HG02642 (cell line): ENCODE results near the gene NUP98.

Experiments used
- ATAC-seq: cut with Tn5 transposase; IDR thresholded peaks from one replicate; pipeline ENCODE4 v1.9.1; 2021; ENCODE audit warnings: mild to moderate bottlenecking; ENCODE audit not compliant: unreplicated experiment, poor library complexity

NUP98 gene

GRCh38 chr11:3745161-3745560 is 52.2 kb downstream of the NUP98 start:
- no peak for ATAC-seq

GRCh38 chr11:3738723-3739122 is 58.6 kb downstream of the NUP98 start:
- ATAC-seq: no peak

- no peak for ATAC-seq
Measured at GRCh38 chr11:3738241-3738640, 59.1 kb downstream of the NUP98 start.

- no peak for ATAC-seq
Measured at GRCh38 chr11:3737386-3737933, 59.9 kb downstream of the NUP98 start.

GRCh38 chr11:3736816-3737215 is 60.5 kb downstream of the NUP98 start:
- no peak for ATAC-seq

GRCh38 chr11:3735827-3736226 is 61.5 kb downstream of the NUP98 start:
- ATAC-seq: no peak

DNA sequence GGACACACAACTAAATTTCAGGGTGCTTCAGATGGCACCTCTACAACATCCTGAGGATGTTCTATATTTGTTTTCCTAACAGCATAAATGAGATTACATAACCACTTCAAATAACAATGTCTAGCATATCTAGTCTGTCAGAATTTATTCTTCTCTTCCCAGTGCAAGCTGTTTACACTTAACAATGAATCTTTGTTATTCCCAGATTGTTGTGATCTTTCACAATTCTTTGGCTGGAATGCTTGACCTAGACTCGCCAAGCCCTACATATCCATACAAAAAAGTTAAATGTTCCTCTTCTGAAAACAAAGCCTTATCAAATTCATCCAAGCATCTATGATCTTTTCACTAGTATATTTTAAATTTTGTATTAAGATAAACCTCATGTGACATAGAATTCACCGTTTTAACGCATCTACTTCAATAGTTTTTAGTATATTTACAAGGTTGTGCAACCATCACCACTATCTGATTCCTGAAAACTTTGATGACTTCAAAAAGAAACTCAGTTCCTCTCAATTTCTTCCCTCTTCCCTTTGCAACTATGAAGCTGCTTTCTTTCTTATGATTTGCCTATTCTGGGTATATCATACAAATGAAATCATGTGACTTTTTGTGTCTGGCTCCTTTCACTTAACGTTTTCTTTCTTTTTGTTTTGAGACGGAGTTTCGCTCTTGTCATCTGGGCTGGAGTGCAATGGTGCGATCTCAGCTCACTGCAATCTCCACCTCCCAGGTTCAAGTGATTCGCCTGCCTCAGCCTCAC is 64.5 kb downstream of the NUP98 start:
- ATAC-seq: no peak

- no peak for ATAC-seq
Measured at GRCh38 chr11:3723014-3723708, 74.2 kb downstream of the NUP98 start.

- ATAC-seq: no peak
Measured at GRCh38 chr11:3722100-3722499, 75.3 kb downstream of the NUP98 start.

GRCh38 chr11:3720997-3721396 is 76.4 kb downstream of the NUP98 start:
- no peak for ATAC-seq

DNA sequence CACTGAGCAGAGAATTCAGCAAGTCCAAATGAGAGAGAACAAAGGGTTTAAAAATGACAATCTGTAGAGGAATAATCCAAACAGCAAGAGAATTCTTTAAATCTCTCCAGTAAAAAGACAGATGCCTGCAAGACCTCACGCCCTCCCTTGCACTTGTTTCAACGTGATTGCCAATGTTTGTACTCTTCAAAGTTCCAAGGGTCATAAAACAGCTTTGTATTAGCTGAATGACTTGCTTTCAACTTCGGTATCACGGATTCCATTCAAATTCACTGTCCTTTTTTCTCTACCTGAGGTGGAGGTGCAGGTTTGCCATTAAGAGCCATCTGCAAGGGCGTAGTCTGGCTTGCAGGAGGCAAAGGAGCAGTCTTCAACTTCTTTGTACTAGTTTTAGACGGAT is 85.1 kb downstream of the NUP98 start:
- ATAC-seq: no peak

DNA sequence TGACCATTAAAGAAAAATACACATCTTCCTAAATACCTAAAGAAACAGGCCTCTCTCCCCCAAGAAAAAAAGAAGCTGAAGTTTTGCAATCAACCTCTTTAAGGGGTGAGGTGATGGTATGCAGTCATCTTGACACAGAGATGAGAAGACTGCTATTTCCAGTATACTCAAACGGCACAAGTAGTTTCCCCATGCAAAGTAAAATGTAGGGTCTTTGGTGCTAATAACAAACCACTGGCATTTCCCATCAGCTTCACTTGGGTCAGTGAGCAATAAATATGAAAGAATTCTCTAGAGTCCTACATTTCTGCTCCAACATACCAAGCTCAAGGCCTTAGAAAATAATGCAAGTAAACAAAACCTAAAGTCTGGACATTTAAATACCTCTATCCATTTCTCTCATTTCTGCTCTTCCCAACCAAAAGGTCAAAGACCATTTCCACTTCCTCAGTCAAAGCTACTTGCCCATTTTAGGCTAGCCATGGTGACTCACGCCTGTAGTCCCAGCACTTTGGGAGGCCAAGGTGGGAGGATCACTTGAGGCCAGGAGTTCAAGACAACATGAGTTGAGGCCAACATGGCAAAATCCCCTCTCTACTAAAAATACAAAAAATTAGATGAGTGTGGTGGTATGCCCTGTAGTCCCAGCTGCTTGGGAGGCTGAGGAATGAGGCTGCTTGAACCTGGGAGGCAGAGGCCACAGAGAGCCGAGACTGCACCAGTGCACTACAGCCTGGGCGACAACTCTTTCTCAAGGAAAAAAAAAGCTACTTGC is 86.7 kb downstream of the NUP98 start:
- ATAC-seq: no peak

- ATAC-seq: no peak
Measured at GRCh38 chr11:3709977-3710376, 87.4 kb downstream of the NUP98 start.

DNA sequence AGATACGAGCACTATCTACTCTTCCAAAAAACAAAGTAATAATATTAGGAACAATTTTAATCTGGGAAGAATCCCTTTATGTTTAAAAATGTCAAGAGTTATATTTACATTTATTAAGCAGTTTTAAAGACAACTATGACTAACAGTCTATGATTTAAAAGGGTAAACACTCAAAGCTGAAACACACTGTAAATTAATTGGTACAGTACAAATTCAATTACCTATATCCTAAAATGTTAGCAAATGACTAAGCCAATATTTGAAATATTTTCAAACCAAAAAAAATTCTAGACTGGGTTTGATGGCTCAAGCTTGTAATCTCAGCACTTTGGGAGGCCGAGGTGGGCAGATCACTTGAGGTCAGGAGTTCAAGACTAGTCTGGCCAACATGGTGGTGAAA is 90.2 kb downstream of the NUP98 start:
- ATAC-seq: no peak

- ATAC-seq: no peak
Measured at GRCh38 chr11:3703383-3703782, 94.0 kb downstream of the NUP98 start.

- no peak for ATAC-seq
Measured at GRCh38 chr11:3700910-3701309, 96.4 kb downstream of the NUP98 start.

- ATAC-seq: no peak
Measured at GRCh38 chr11:3700410-3700809, 96.9 kb downstream of the NUP98 start.

DNA sequence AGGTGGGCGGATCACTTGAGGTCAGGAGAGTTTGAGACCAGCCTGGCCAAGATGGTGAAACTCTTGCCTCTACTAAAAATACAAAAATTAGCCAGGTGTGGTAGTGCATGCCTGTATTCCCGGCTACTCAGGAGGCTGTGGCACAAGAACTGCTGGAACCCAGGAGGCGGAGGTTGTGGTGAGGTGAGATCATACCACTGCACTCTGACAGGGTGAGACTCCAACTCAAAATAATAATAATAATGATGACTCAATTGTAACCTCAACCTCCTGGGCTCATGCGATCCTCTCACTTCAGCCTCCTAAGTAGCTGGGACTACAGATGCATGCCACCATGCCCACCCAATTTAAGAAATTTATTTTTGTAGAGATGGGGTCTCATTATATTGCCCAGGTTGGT is 110.6 kb downstream of the NUP98 start:
- no peak for ATAC-seq

- no peak for ATAC-seq
Measured at GRCh38 chr11:3685923-3686322, 111.4 kb downstream of the NUP98 start.

DNA sequence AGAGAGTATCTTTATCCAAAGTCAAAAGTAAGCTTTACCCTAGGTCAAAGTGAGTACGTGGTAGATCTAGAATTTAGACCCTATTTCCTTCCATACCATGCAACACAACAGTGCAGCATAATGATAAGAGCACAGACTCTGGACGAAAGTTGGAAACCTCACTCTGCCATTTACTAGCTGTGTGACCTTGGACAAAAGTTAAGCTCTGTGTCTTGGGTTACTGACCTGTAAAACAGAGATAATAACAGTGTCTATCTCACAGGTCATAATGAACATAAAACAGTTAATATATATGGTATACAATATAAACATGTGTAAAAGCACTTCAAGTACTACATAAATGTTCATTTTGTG is 112.6 kb downstream of the NUP98 start:
- no peak for ATAC-seq
